Mucosa of rectum (tissue), 2 donors: ENCODE data around the gene FAM20C.
"Not testable (repeated sequence)": the region's sequence is repeated elsewhere in the genome, so short reads cannot be mapped to it uniquely, and the experiment has no call there.

Source experiments
- H3K27ac ChIP-seq, 2 donors: one replicate each; pipeline ENCODE4 v1.7.0; 2013; ENCODE audit warnings: inconsistent platforms in 2 of 2, low read depth in 2 of 2, low read length in 2 of 2
- H3K27me3 ChIP-seq, 2 donors: one replicate each; pipeline ENCODE4 v1.7.0; 2013; ENCODE audit warnings: low read length in 2 of 2; ENCODE audit not compliant: control insufficient read depth in 2 of 2, insufficient read depth in 2 of 2
- H3K36me3 ChIP-seq, 2 donors: one replicate each; pipeline ENCODE4 v1.7.0; 2013; ENCODE audit warnings: low read length in 2 of 2; ENCODE audit not compliant: control insufficient read depth in 2 of 2, insufficient read depth in 2 of 2
- H3K4me1 ChIP-seq, 2 donors: one replicate each; pipeline ENCODE4 v1.7.0; 2013; ENCODE audit warnings: low read length in 2 of 2, mild to moderate bottlenecking in 1 of 2; ENCODE audit not compliant: control insufficient read depth in 2 of 2, insufficient read depth in 2 of 2
- H3K4me3 ChIP-seq, 2 donors: one replicate each; pipeline ENCODE4 v1.7.0; 2013; ENCODE audit warnings: low read length in 2 of 2
- H3K9ac ChIP-seq, 2 donors: one replicate each; pipeline ENCODE4 v1.7.0; 2013; ENCODE audit warnings: low read length in 2 of 2, low read depth in 1 of 2, mild to moderate bottlenecking in 1 of 2
- H3K9me3 ChIP-seq, 2 donors: one replicate each; pipeline ENCODE4 v1.7.0; 2013; ENCODE audit warnings: low read length in 2 of 2; ENCODE audit not compliant: control insufficient read depth in 2 of 2
- donor health status: healthy.
- donor health status: Normal muscosa, but diverticular disease.

FAM20C gene

DNA sequence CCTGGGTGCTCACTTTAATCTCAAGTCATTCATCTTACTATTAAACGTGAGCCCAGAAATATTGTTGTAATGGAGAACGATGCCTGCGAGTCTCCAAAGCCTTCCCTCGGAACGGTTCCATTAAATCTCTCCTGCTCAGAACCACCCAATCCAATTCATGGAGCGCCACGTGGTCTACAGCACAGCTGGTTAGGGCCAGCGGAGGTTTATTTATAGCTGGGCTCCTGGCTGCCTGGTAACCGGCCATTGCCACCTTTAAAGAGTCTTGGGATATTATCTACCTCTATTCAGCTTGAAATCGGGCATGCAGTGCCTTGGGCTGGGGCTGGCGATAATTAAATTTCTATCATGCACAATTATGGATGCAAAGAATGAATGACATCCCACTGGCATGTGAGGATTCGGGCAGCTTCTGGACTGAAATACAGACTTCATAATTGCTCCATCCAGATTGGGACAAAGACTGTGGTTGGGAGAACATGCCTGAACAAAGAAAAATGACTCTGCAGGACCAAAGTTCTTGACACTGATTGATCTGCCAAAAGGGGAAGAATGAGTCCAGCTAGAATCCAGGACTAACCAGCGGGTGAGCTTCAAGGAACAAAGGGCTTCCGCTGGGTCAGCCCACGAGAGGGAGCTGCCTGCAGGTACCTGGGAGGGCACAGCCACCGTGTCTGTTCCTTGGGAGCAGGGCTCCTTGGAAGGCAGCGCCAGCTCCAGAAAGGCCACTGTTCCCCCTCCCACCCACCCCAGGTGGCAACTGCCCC is 7.3 kb downstream of the FAM20C start:
- Histone ChIP-seq H3K27me3 (no peaks in the 10 kb centered on the region), H3K9ac (no peak overlapping the region), H3K4me3 (no peak overlapping the region), H3K27ac (no peak overlapping the region), H3K36me3 (peaks cover 17 to 20% of the 10 kb centered on the region in 2 donors), H3K4me1 (peaks cover 0 to 2% of the 10 kb centered on the region in 2 donors), H3K9me3 (no peaks in the 10 kb centered on the region)

DNA sequence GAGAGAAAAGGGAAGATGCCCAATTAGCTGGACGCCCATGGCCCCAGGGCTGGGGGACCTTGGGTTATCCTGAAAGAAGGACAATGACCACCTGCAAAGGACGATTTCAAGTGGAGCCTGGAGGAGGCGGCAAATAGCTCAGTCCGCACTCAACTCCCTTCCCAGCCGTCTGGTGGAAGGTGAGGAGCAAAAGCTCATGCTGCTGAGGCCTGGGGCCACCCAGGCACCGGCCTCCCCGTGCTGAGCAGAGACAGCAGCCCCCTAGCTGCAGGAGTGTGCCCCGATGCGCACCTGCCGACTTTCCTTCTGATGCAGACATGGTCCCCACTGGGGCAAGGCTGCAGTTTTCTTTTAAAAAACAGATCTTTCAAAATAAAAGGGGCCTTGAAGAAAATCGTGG is 7.9 kb downstream of the FAM20C start:
- no peak overlapping the region for H3K27ac ChIP-seq
- H3K36me3 ChIP-seq = peaks cover 18 to 21% of the 10 kb centered on the region in 2 donors

DNA sequence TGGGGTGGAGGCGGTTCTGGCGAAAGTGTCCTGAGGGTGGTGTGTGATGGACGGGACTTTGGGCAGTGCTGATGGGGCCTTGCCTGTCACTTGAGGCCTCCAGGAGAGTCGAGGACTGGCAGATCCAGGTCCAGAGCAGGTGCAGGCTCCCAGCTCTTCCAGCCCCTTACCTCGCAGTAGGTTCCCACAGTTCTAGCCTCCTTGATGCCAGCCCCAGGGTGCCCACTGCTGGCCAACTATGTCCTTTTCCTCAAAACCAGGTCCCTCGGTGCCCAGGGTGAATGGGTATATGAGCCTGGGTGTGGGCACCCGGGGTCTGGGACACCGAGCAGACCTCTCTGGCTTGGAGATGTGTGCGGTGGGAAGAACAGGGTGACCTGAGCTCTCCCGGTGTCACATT is 8.3 kb downstream of the FAM20C start:
- Histone ChIP-seq H3K36me3 (peaks cover 15 to 21% of the 10 kb centered on the region in 2 donors), H3K9me3 (no peaks in the 10 kb centered on the region), H3K4me1 (peaks cover 0 to 2% of the 10 kb centered on the region in 2 donors), H3K27me3 (no peaks in the 10 kb centered on the region), H3K9ac (no peak overlapping the region), H3K4me3 (no peak overlapping the region), H3K27ac (no peak overlapping the region)

More for the DNA sequence above, 7.9 kb downstream of the FAM20C start:
- Histone ChIP-seq H3K27me3 (no peaks in the 10 kb centered on the region), H3K9me3 (no peaks in the 10 kb centered on the region), H3K9ac (no peak overlapping the region), H3K4me1 (peaks cover 0 to 2% of the 10 kb centered on the region in 2 donors), H3K4me3 (no peak overlapping the region)

DNA sequence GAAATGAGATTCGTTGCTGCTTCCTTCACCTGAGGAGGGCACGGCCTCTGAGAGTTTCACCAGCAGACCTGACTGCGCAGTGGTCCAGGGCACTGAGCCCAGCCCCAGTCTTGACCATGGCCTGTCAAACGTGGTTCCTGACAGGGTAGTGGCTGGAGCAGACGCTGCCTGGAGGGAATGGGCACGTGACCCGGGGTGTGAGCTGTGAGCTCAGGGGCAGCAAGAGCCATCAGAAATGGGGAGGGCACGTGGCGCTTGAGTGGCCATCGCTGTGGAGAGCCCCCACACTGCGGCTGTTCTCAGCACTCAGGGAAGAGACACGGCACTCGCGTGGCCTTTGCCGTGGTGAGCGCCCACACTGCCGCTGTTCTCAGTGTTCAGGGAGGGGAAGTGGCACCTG is 12.0 kb downstream of the FAM20C start:
- Histone ChIP-seq H3K4me3 (no peak overlapping the region), H3K27me3 (no peaks in the 10 kb centered on the region), H3K27ac (no peak overlapping the region), H3K9ac (no peak overlapping the region), H3K9me3 (no peaks in the 10 kb centered on the region), H3K4me1 (no peaks in the 10 kb centered on the region), H3K36me3 (peaks cover 6% of the 10 kb centered on the region in 2 donors)

DNA sequence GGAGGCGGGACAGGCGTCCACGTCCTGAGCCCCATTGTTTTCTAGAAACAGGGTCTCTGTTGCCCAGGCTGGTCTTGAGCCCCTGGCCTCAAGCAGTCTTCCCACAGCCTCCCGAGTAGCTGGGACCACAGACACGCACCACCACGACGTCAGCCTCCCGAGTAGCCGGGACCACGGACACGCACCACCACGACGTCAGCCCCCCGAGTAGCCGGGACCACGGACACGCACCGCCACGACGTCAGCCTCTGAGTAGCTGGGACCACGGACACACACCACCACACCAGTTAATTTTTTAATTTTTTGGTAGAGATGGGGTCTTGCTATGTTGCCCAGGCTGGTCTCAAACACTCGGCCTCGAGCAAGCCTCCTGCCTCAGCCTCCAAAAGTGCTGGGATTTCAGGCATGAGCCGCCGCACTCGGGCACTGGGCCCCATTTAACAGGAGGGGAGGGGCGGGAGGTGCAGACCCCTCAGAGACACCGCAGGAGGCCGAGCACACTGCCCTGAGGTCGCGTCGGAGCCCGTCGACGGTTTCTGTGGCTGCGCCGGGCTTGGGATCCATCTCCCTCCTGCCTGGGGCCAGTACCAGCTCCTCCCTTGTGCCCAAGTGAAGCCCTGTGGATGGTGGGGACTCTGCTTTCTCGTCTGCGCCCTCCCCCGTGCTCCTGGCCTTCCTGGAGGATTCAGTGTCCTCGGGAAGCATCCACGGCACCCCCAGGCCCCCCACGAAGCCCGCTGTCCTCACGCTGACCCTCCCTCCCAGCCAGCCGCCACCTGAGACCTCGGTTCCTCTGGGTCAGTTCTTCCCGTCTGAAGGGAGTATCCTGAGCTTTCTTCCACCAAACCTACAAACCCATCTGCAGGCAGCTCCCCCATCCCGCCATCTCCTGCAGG is 13.0 kb downstream of the FAM20C start:
- Histone ChIP-seq H3K27me3 (no peaks in the 10 kb centered on the region), H3K36me3 (peaks cover 6% of the 10 kb centered on the region in 2 donors), H3K4me1 (no peaks in the 10 kb centered on the region), H3K9ac (no peak overlapping the region), H3K9me3 (no peaks in the 10 kb centered on the region), H3K4me3 (no peak overlapping the region), H3K27ac (no peak overlapping the region)

DNA sequence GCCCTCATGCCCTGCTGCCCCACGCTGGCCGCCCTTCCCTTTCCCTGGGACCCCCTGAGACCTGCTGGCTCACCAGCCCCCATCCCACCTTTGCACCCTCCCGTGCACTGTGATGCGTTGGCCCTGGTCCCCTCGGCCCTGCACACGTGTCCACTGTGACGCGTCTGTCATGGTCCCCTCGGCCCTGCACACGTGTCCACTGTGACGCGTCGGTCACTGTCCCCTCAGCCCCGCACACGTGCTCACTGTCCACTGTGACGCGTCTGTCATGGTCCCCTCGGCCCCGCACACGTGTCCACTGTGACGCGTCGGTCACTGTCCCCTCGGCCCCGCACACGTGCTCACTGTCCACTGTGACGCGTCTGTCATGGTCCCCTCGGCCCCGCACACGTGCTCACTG is 14.0 kb downstream of the FAM20C start:
- H3K27me3 ChIP-seq, H3K4me1 ChIP-seq, H3K4me3 ChIP-seq, H3K36me3 ChIP-seq, H3K9me3 ChIP-seq, H3K27ac ChIP-seq, H3K9ac ChIP-seq: not testable (repeated sequence)

DNA sequence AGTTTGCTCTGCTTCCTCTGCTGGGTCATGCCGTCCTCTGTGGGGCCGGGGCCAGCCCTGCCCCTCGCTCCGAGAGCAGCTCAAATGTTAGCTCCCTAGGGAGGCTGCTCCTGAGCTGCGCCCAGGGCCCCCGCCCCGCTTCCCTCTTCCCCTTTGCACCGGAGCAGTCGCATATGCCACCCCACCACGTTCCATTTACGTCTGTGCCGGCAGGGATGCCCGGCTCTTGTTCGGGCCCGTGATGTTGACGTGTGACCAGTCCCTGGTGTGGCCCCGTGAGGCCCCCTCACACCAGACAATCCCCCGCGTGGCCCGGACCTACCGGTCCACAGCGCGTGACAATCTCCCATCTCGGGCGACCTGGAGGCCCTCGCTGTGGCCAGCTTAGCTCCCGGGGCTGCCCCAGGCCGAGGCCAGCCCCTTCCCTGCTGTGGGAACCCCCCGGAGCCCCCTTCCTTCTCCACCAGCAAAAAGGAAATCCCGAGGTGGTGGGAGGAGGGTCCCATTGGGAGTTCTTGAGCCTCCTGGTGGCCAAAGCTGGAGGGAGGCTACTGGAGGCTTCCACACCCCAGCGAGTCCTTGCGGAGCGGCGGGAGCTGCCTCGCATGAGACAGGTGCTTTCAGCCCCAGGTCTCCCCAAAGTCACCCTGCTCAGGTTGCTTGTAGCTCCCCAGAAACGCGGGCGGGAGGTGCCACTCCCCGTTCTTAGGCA is 15.2 kb downstream of the FAM20C start:
- H3K9ac ChIP-seq = no peak overlapping the region
- no peaks in the 10 kb centered on the region for H3K9me3 ChIP-seq
- H3K4me1 ChIP-seq = no peaks in the 10 kb centered on the region
- H3K27ac ChIP-seq = no peak overlapping the region
- H3K36me3 ChIP-seq = peaks cover 6% of the 10 kb centered on the region in 2 donors
- H3K4me3 ChIP-seq = no peak overlapping the region
- H3K27me3 ChIP-seq = no peaks in the 10 kb centered on the region

DNA sequence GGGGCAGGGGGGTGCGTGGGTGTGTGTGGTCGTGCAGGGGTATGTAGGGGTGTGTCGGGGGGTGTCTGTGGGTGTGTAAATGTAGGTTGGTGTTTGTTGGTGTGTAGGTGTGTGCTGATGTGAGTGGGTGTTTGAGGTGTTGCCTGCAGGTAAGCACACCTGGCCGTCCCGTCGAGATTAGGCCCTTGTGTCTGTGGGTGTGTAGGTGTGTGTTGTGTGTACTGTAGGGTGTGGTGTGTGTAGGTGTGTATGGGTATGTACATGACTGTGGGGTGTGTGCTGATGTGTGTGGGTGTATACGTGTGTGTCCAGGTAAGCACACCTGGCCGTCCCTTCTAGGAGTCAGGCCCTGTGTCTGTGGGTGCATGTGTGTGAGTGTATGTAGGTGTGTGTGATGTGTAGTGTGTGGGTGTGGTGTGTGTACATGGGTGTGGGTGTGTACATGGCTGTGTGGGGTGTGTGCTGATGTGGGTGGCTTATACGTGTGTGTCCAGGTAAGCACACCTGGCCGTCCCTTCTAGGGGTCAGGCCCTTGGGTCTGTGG is 15.8 kb downstream of the FAM20C start:
- Histone ChIP-seq H3K4me3 (no peak overlapping the region), H3K4me1 (no peaks in the 10 kb centered on the region), H3K27me3 (no peaks in the 10 kb centered on the region), H3K27ac (no peak overlapping the region), H3K9ac (no peak overlapping the region), H3K36me3 (peaks cover 6% of the 10 kb centered on the region in 2 donors), H3K9me3 (no peaks in the 10 kb centered on the region)

DNA sequence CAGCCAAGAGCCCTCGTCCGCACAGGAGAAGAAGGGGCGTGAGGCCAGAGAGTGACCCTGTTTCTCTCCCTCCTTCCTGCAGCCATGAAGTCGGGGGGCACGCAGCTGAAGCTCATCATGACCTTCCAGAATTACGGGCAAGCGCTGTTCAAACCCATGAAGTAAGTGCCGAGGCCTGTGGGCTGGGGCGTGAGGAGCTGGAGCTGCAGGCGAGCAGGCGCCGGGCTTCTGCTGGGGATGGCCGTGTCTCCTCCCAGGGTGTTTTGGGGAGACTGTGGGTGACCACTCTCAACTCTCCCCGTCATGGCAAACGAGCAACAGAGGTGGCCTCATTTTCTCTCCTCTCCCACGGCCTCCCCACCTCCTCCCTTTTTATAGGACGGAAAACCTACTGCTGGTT is 16.4 kb downstream of the FAM20C start:
- Histone ChIP-seq H3K36me3 (peaks cover 6% of the 10 kb centered on the region in 2 donors), H3K27ac (no peak overlapping the region), H3K4me3 (no peak overlapping the region), H3K27me3 (no peaks in the 10 kb centered on the region), H3K9ac (no peak overlapping the region), H3K9me3 (no peaks in the 10 kb centered on the region), H3K4me1 (no peaks in the 10 kb centered on the region)
